Measurements from ENCODE around the gene FAM98B. TPM values are rescaled to one million over a fixed set of nuclear protein-coding genes. Genes with fewer than 3 reads are reported as not detected.

Gene FAM98B
- polyA plus RNA-seq, 1 of the 3 experiments (the other 2 are of a cell fraction) = 5.7 TPM

- CTCF ChIA-PET = interaction anchor here (0.6 to 6.9 kb wide), 5 partner anchors 39 to 220 kb away, joined by 3 to 56 read pairs (median 16); partner anchors contain the start of gene RASGRP1
- no peak for TF ChIP-seq PBX3 (IDR thresholded peaks at IDR 0.05)
- peak; percentile 21; the same call in 1 of the 2 replicates for TF ChIP-seq TCF12 (IDR thresholded peaks at IDR 0.05)
- TF ChIP-seq, protein P1, sequence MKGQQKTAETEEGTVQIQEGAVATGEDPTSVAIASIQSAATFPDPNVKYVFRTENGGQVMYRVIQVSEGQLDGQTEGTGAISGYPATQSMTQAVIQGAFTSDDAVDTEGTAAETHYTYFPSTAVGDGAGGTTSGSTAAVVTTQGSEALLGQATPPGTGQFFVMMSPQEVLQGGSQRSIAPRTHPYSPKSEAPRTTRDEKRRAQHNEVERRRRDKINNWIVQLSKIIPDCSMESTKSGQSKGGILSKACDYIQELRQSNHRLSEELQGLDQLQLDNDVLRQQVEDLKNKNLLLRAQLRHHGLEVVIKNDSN (IDR thresholded peaks at IDR 0.05; ENCODE audit: borderline replicate concordance, low read depth) = no peak
These were observed 25.3 kb downstream of the FAM98B start for GRCh38 chr15:38479266-38479665.

GRCh38 chr15:38479756-38480155 is 25.8 kb downstream of the FAM98B start:
- DNase-seq = no peak
- H3K9me2 ChIP-seq = no peaks in the 10 kb centered on the region
- peak overlapping the region in 1 of 2 experiments; percentile 66; a peak in 2 of 4 replicates for H3K27ac ChIP-seq (ENCODE audit: low read depth in 2 of 2, low read length in 1 of 2)
- H3K79me2 ChIP-seq (ENCODE audit: insufficient read depth) = 0 out of 2 replicates have a peak, but pooled peaks cover 7% of the 10 kb centered on the region
- H3K36me3 ChIP-seq (replicated peaks in 1 of 2; ENCODE audit: control insufficient read depth in 1 of 2, insufficient read depth in 2 of 2, low read length in 1 of 2) = peaks cover 39 to 63% of the 10 kb centered on the region in 2 experiments
- 92% methylated on average over 1 of the region's 1 CpG for WGBS (ENCODE audit: low lambda C conversion rate)
- H4K20me1 ChIP-seq (ENCODE audit: insufficient read depth) = no peaks in the 10 kb centered on the region
- peak overlapping the region; percentile 44; the same call in 1 of the 2 replicates for H3K4me2 ChIP-seq
- H3K9ac ChIP-seq = no peak overlapping the region
- no peaks in the 10 kb centered on the region for H3K27me3 ChIP-seq (ENCODE audit: insufficient read depth)
- CTCF ChIA-PET = interaction anchor here (3.4 to 6.9 kb wide), 2 partner anchors 84 to 211 kb away, joined by 16 to 45 read pairs; partner anchors contain the start of gene RASGRP1
- POLR2A ChIA-PET = no interaction called here
- H3K4me1 ChIP-seq (ENCODE audit: control insufficient read depth in 1 of 2, insufficient read depth in 2 of 2, low read depth in 1 of 2, low read length in 1 of 2) = peaks cover 0 to 9% of the 10 kb centered on the region in 2 experiments; a peak in 3 of 4 replicates
- H3F3A ChIP-seq (replicated peaks; ENCODE audit: insufficient read depth) = peaks cover 14% of the 10 kb centered on the region
- H3K9me3 ChIP-seq = no peaks in the 10 kb centered on the region
- H2AFZ ChIP-seq (ENCODE audit: low read depth) = no peak overlapping the region
- no peak overlapping the region; a peak in 1 of 4 replicates for H3K4me3 ChIP-seq (ENCODE audit: low read depth in 2 of 2, low read length in 1 of 2)
- TF ChIP-seq NRF1 (IDR thresholded peaks at IDR 0.05; ENCODE audit: low read depth, low read length) = no peak
- no peak for TF ChIP-seq NFIC (IDR thresholded peaks at IDR 0.05; ENCODE audit: borderline replicate concordance)
- TF ChIP-seq FOSL2 (IDR thresholded peaks at IDR 0.05; ENCODE audit: borderline replicate concordance, low read depth) = no peak
- TF ChIP-seq TAF1 (IDR thresholded peaks at IDR 0.05; ENCODE audit: borderline replicate concordance, low read depth, low read length) = no peak
- TF ChIP-seq POLR2AphosphoS5 (IDR thresholded peaks at IDR 0.05; ENCODE audit: low read depth, low read length) = no peak
- TF ChIP-seq, protein P2, sequence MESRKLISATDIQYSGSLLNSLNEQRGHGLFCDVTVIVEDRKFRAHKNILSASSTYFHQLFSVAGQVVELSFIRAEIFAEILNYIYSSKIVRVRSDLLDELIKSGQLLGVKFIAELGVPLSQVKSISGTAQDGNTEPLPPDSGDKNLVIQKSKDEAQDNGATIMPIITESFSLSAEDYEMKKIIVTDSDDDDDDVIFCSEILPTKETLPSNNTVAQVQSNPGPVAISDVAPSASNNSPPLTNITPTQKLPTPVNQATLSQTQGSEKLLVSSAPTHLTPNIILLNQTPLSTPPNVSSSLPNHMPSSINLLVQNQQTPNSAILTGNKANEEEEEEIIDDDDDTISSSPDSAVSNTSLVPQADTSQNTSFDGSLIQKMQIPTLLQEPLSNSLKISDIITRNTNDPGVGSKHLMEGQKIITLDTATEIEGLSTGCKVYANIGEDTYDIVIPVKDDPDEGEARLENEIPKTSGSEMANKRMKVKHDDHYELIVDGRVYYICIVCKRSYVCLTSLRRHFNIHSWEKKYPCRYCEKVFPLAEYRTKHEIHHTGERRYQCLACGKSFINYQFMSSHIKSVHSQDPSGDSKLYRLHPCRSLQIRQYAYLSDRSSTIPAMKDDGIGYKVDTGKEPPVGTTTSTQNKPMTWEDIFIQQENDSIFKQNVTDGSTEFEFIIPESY (IDR thresholded peaks at IDR 0.05; ENCODE audit: borderline replicate concordance, low read depth) = no peak
- TF ChIP-seq USF2 (IDR thresholded peaks at IDR 0.05; ENCODE audit: borderline replicate concordance, low read depth, low read length) = no peak
- TF ChIP-seq JUND (IDR thresholded peaks at IDR 0.05) = no peak
- TF ChIP-seq TCF12 (IDR thresholded peaks at IDR 0.05) = no peak
- TF ChIP-seq FOXM1 (IDR thresholded peaks at IDR 0.05; ENCODE audit: low read depth) = no peak
- no peak for TF ChIP-seq PBX3 (IDR thresholded peaks at IDR 0.05)
- TF ChIP-seq MXI1 (IDR thresholded peaks at IDR 0.05; ENCODE audit: low read depth, low read length) = no peak
- TF ChIP-seq, protein P3, sequence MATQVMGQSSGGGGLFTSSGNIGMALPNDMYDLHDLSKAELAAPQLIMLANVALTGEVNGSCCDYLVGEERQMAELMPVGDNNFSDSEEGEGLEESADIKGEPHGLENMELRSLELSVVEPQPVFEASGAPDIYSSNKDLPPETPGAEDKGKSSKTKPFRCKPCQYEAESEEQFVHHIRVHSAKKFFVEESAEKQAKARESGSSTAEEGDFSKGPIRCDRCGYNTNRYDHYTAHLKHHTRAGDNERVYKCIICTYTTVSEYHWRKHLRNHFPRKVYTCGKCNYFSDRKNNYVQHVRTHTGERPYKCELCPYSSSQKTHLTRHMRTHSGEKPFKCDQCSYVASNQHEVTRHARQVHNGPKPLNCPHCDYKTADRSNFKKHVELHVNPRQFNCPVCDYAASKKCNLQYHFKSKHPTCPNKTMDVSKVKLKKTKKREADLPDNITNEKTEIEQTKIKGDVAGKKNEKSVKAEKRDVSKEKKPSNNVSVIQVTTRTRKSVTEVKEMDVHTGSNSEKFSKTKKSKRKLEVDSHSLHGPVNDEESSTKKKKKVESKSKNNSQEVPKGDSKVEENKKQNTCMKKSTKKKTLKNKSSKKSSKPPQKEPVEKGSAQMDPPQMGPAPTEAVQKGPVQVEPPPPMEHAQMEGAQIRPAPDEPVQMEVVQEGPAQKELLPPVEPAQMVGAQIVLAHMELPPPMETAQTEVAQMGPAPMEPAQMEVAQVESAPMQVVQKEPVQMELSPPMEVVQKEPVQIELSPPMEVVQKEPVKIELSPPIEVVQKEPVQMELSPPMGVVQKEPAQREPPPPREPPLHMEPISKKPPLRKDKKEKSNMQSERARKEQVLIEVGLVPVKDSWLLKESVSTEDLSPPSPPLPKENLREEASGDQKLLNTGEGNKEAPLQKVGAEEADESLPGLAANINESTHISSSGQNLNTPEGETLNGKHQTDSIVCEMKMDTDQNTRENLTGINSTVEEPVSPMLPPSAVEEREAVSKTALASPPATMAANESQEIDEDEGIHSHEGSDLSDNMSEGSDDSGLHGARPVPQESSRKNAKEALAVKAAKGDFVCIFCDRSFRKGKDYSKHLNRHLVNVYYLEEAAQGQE (IDR thresholded peaks at IDR 0.05; ENCODE audit: low read depth, low read length) = no peak
- no peak for TF ChIP-seq GATA2 (CRISPR knock-in tag; IDR thresholded peaks at IDR 0.05)
- TF ChIP-seq YY1 (IDR thresholded peaks at IDR 0.05; ENCODE audit: low read depth) = no peak

More at GRCh38 chr15:38479266-38479665, 25.3 kb downstream of the FAM98B start:
- H3K4me1 ChIP-seq (ENCODE audit: control insufficient read depth in 1 of 2, insufficient read depth in 2 of 2, low read depth in 1 of 2, low read length in 1 of 2) = peaks cover 0 to 9% of the 10 kb centered on the region in 2 experiments; a peak in 3 of 4 replicates
- no peaks in the 10 kb centered on the region for H4K20me1 ChIP-seq (ENCODE audit: insufficient read depth)
- H3K4me3 ChIP-seq (ENCODE audit: low read depth in 2 of 2, low read length in 1 of 2) = no peak overlapping the region; a peak in 1 of 4 replicates
- H3K27ac ChIP-seq (ENCODE audit: low read depth in 2 of 2, low read length in 1 of 2) = peak overlapping the region in 1 of 2 experiments; percentile 66; a peak in 2 of 4 replicates
- POLR2A ChIA-PET = no interaction called here
- peaks cover 39 to 65% of the 10 kb centered on the region in 2 experiments for H3K36me3 ChIP-seq (replicated peaks in 1 of 2; ENCODE audit: control insufficient read depth in 1 of 2, insufficient read depth in 2 of 2, low read length in 1 of 2)
- no peaks in the 10 kb centered on the region for H3K9me2 ChIP-seq
- peaks cover 14% of the 10 kb centered on the region for H3F3A ChIP-seq (replicated peaks; ENCODE audit: insufficient read depth)
- 0 out of 2 replicates have a peak, but pooled peaks cover 7% of the 10 kb centered on the region for H3K79me2 ChIP-seq (ENCODE audit: insufficient read depth)
- no peak overlapping the region for H3K9ac ChIP-seq
- H2AFZ ChIP-seq (ENCODE audit: low read depth) = no peak overlapping the region
- no peak overlapping the region for H3K4me2 ChIP-seq
- no peak for DNase-seq
- H3K27me3 ChIP-seq (ENCODE audit: insufficient read depth) = no peaks in the 10 kb centered on the region
- H3K9me3 ChIP-seq = no peaks in the 10 kb centered on the region

All from SK-N-SH (cell line).